GM23248 (cell line): ENCODE measurements around the gene FAR1. TPM values are rescaled to one million over a fixed set of nuclear protein-coding genes. Genes with fewer than 3 reads are reported as not detected.

Experiments used
- DNase-seq: peaks from one replicate; pipeline ENCODE4 v3.0.0-alpha.2; 2015
- H2AFZ ChIP-seq: fragments of 200-600 bp; sonication (generic); 2 replicates; pipeline ENCODE4 v1.6.1; 2016; ENCODE audit warnings: antibody characterized with exemption
- H3F3A ChIP-seq: fragments of 200-600 bp; sonication (generic); 2 replicates; pipeline ENCODE4 v1.6.1; 2016; ENCODE audit warnings: mild to moderate bottlenecking, antibody characterized with exemption, mixed run types; ENCODE audit not compliant: insufficient read depth
- H3K27ac ChIP-seq: fragments of 200-600 bp; sonication (generic); 2 replicates; pipeline ENCODE4 v1.5.1; 2016; ENCODE audit warnings: mild to moderate bottlenecking
- H3K27me3 ChIP-seq: fragments of 200-600 bp; sonication (generic); replicated peaks from 2 replicates; pipeline ENCODE4 v1.6.1; 2016; ENCODE audit warnings: mild to moderate bottlenecking; ENCODE audit not compliant: insufficient read depth
- H3K36me3 ChIP-seq: fragments of 200-600 bp; sonication (generic); 2 replicates; pipeline ENCODE4 v1.6.1; 2016; ENCODE audit warnings: low read depth, mild to moderate bottlenecking
- H3K4me1 ChIP-seq: fragments of 200-600 bp; sonication (generic); 2 replicates; pipeline ENCODE4 v1.6.1; 2016; ENCODE audit warnings: mild to moderate bottlenecking; ENCODE audit not compliant: insufficient read depth
- H3K4me2 ChIP-seq: fragments of 200-600 bp; sonication (generic); one replicate; pipeline ENCODE4 v1.6.1; 2016; ENCODE audit warnings: mild to moderate bottlenecking; ENCODE audit not compliant: unreplicated experiment
- H3K4me3 ChIP-seq: fragments of 200-600 bp; sonication (generic); 2 replicates; pipeline ENCODE4 v1.5.1; 2016; ENCODE audit warnings: mild to moderate bottlenecking
- H3K79me2 ChIP-seq: fragments of 200-600 bp; sonication (generic); 2 replicates; pipeline ENCODE4 v1.6.1; 2016; ENCODE audit warnings: mild to moderate bottlenecking; ENCODE audit not compliant: insufficient read depth
- H3K9ac ChIP-seq: fragments of 200-600 bp; sonication (generic); 2 replicates; pipeline ENCODE4 v1.6.1; 2016; ENCODE audit warnings: mild to moderate bottlenecking
- H3K9me2 ChIP-seq: fragments of 200-600 bp; sonication (generic); 2 replicates; pipeline ENCODE4 v1.6.1; 2016; ENCODE audit warnings: mixed run types, mild to moderate bottlenecking, moderate library complexity; ENCODE audit not compliant: insufficient read depth
- H3K9me3 ChIP-seq: fragments of 200-600 bp; sonication (generic); one replicate; pipeline ENCODE4 v1.6.1; 2017; ENCODE audit warnings: low read depth
- H4K20me1 ChIP-seq: fragments of 200-600 bp; sonication (generic); 2 replicates; pipeline ENCODE4 v1.6.0; 2016; ENCODE audit not compliant: insufficient read depth
- EZH2 ChIP-seq: fragments of 200-600 bp; sonication (generic); IDR thresholded peaks from 2 replicates; pipeline ENCODE4 v1.6.1; 2018; ENCODE audit warnings: antibody characterized with exemption, mild to moderate bottlenecking; ENCODE audit not compliant: insufficient read depth, poor library complexity, severe bottlenecking
- EZH2phosphoT487 ChIP-seq: fragments of 200-600 bp; sonication (generic); IDR thresholded peaks from 2 replicates; pipeline ENCODE4 v1.6.1; 2018; ENCODE audit warnings: antibody characterized with exemption, moderate library complexity, mild to moderate bottlenecking, low read depth; ENCODE audit not compliant: insufficient read depth
- WGBS, 2 experiments: methylation state at CpG; one replicate each; pipeline ENCODE4 v1.1.6; 2015 to 2017; ENCODE audit warnings: low lambda C conversion rate in 2 of 2, low coverage in 1 of 2; ENCODE audit errors: missing lambda C conversion rate in 2 of 2; 5-methylcytosine and 5-hydroxymethylcytosine counted together
- in situ Hi-C: fragments of 300-500 bp; cut with MboI; formaldehyde crosslinking; loops from 2 replicates; pipeline ENCODE4 v1.15.0; 2020
- polyA plus RNA-seq: library from polyadenylated mRNA; unstranded; fragments of >200 nt; fragmentation: Nextera tagmentation; extraction: Ambion mirVana; gene quantifications from 2 replicates; pipeline ENCODE4 v1.2.1, GENCODE V29; 2016
- small RNA-seq: library from RNA; depleted of rRNA; stranded (forward); fragments of <200 nt; gene quantifications from one replicate; pipeline ENCODE3, GENCODE V24; 2014; ENCODE audit warnings: low read depth, low replicate concordance
- total RNA-seq: library from RNA; depleted of rRNA; stranded (reverse); fragments of >200 nt; shearing (Covaris generic); gene quantifications from 2 replicates; pipeline ENCODE4 v1.2.3, GENCODE V29; 2014; rRNA removed

Gene FAR1
- total and polyA plus RNA-seq, 2 experiments from 2014 or later, result 40.4 to 56.1 TPM

- Histone ChIP-seq H3K27me3 (peaks cover 20% of the 10 kb centered on the region), H3K4me1 (no peaks in the 10 kb centered on the region), H3K4me2 (no peak overlapping the region), H3F3A (no peaks in the 10 kb centered on the region), H4K20me1 (no peaks in the 10 kb centered on the region), H3K9me3 (no peaks in the 10 kb centered on the region), H3K36me3 (no peaks in the 10 kb centered on the region), H3K27ac (no peak overlapping the region), H3K4me3 (no peak overlapping the region), H3K9me2 (no peaks in the 10 kb centered on the region), H3K79me2 (no peaks in the 10 kb centered on the region), H2AFZ (no peak overlapping the region), H3K9ac (no peak overlapping the region)
- 29 to 37% methylated on average over 1 of the region's 1 CpG for WGBS, 2 experiments
- in situ Hi-C loops, result no loop called here
- DNase-seq, result no peak
- TF ChIP-seq EZH2phosphoT487 (no peak), EZH2 (no peak)
These were observed 109.9 kb downstream of the FAR1 start for GRCh38 chr11:13778345-13778744.

DNA sequence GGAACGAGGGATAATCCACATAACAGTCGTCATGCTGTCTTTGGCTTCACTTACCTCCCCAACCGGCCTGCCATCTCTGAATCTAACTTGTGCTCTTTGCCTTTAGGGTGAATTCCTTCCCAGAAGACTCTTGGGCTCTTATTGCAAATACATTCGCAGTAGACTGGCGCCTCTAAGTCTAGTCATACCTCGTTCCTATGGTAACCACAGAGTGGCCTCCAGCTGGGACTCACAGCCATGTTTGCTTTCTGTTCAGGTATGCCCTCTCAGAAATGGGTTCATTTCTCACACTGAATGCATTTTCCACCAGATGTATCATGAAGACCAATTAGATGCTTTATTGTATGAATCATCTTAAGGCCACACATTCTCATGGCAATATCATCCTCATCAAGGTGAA, 112.7 kb downstream of the FAR1 start:
- no peak overlapping the region for H2AFZ ChIP-seq
- H4K20me1 ChIP-seq, result no peaks in the 10 kb centered on the region
- H3K4me1 ChIP-seq, result no peaks in the 10 kb centered on the region
- H3K9ac ChIP-seq, result no peak overlapping the region
- H3K4me2 ChIP-seq, result no peak overlapping the region
- H3K4me3 ChIP-seq, result no peak overlapping the region
- WGBS, 2 experiments, result 62% methylated on average over 6 of the region's 6 CpGs
- no peaks in the 10 kb centered on the region for H3K36me3 ChIP-seq
- no peak for DNase-seq
- TF ChIP-seq EZH2, result no peak
- no peak for TF ChIP-seq EZH2phosphoT487
- no peaks in the 10 kb centered on the region for H3K9me3 ChIP-seq
- H3F3A ChIP-seq, result no peaks in the 10 kb centered on the region
- H3K79me2 ChIP-seq, result no peaks in the 10 kb centered on the region
- H3K9me2 ChIP-seq, result no peaks in the 10 kb centered on the region
- peaks cover 19% of the 10 kb centered on the region for H3K27me3 ChIP-seq
- no peak overlapping the region for H3K27ac ChIP-seq
- in situ Hi-C loops, result no loop called here

Small RNAs within 50 kb of the gene (small RNA-seq; reads per million reads assigned to genes)
- not detected for gene AC013828.1
- not detected for gene RF00019
- gene RPL39P26, result not detected

Other genes starting within 250 kb of the FAR1 start
- gene BTBD10, start 205.4 kb upstream of the FAR1 start, total RNA-seq, result 43.8 and 56.7 TPM in 2 replicates
- gene BTBD10, start 205.4 kb upstream of the FAR1 start, polyA plus RNA-seq, result 37.7 and 38.6 TPM in 2 replicates
- not detected in 2 replicates for gene PTH, start 172.7 kb upstream of the FAR1 start, total RNA-seq
- gene PTH, start 172.7 kb upstream of the FAR1 start, polyA plus RNA-seq, result not detected in 2 replicates